ENCODE results near the gene PIMREG.

Gene PIMREG

DNA sequence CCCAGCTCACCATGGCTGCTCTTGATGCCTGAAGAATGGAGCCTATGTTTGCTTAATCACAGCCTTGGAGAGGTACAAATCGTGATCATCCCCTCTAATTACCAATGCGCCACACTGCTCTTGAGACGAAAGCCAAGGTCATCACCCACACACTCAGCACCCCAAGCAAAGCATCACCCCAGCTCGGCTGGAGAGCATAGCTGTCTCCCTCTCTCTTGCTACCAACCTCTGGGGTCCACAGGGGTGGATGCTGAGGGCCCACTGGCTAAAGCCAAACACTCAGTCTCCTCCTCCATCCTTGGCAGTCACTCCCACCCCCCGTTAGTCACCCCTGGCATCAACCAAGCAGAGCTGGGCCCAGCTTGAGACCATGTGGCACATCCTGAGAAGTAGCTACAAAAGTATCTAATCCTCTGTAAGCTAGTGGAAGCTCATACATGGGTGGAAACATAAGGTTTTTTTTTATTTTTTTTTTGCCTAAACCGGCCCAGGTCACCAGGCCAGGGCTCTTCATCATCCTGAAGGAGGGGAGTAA is 44.8 kb downstream of the PIMREG start:
- TF ChIP-seq, protein P1, sequence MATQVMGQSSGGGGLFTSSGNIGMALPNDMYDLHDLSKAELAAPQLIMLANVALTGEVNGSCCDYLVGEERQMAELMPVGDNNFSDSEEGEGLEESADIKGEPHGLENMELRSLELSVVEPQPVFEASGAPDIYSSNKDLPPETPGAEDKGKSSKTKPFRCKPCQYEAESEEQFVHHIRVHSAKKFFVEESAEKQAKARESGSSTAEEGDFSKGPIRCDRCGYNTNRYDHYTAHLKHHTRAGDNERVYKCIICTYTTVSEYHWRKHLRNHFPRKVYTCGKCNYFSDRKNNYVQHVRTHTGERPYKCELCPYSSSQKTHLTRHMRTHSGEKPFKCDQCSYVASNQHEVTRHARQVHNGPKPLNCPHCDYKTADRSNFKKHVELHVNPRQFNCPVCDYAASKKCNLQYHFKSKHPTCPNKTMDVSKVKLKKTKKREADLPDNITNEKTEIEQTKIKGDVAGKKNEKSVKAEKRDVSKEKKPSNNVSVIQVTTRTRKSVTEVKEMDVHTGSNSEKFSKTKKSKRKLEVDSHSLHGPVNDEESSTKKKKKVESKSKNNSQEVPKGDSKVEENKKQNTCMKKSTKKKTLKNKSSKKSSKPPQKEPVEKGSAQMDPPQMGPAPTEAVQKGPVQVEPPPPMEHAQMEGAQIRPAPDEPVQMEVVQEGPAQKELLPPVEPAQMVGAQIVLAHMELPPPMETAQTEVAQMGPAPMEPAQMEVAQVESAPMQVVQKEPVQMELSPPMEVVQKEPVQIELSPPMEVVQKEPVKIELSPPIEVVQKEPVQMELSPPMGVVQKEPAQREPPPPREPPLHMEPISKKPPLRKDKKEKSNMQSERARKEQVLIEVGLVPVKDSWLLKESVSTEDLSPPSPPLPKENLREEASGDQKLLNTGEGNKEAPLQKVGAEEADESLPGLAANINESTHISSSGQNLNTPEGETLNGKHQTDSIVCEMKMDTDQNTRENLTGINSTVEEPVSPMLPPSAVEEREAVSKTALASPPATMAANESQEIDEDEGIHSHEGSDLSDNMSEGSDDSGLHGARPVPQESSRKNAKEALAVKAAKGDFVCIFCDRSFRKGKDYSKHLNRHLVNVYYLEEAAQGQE (IDR thresholded peaks at IDR 0.05; ENCODE audit: insufficient read depth in 1 of 2, low read depth in 2 of 2, low read length in 2 of 2), result no peak
- TF ChIP-seq TAF1 (IDR thresholded peaks at IDR 0.05; ENCODE audit: borderline replicate concordance, insufficient read depth, low read length) (no peak), SIN3A (IDR thresholded peaks at IDR 0.05; ENCODE audit: borderline replicate concordance, insufficient read depth, low read length) (no peak), FOXP2 (optimal IDR thresholded peaks at IDR 0.05; ENCODE audit: borderline replicate concordance, extremely low read depth, extremely low read length, insufficient read depth) (no peak), POLR2AphosphoS5 (IDR thresholded peaks at IDR 0.05; ENCODE audit: low read depth, low read length) (no peak)

DNA sequence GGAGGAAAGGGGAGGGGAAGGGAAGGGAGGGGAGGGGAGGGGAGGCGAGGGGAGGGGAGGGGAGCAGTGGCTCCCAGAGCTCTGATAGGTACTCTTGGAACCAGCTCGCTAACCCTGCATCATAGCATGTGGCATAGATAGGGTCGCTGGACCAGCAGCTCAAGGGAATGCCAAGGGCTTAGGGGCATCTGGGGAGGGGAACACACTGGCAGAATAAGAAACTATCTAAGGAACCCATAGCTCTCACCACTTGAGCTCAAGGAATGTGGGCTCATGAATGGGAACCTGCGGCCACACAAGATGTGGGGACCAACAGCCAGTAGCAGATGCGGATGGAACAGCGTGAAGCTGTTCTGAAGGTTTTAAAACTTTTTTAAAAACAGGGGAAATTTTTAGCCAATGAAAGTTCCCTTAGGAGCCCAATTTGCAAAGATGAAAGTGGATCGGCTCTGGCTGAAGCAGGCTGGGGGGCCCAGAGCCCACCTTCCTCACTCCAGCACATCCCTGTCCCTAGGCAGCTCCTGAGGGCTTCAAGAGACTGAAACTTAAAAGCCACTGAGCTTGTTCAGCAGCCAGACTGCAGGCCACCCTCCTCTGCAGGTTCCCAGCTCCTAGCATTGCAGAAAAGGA is 46.9 kb downstream of the PIMREG start:
- TF ChIP-seq, protein P1 (IDR thresholded peaks at IDR 0.05; ENCODE audit: insufficient read depth in 1 of 2, low read depth in 2 of 2, low read length in 2 of 2), result no peak
- TF ChIP-seq POLR2AphosphoS5 (IDR thresholded peaks at IDR 0.05; ENCODE audit: low read depth, low read length), result no peak
- no peak for TF ChIP-seq SIN3A (IDR thresholded peaks at IDR 0.05; ENCODE audit: borderline replicate concordance, insufficient read depth, low read length)

DNA sequence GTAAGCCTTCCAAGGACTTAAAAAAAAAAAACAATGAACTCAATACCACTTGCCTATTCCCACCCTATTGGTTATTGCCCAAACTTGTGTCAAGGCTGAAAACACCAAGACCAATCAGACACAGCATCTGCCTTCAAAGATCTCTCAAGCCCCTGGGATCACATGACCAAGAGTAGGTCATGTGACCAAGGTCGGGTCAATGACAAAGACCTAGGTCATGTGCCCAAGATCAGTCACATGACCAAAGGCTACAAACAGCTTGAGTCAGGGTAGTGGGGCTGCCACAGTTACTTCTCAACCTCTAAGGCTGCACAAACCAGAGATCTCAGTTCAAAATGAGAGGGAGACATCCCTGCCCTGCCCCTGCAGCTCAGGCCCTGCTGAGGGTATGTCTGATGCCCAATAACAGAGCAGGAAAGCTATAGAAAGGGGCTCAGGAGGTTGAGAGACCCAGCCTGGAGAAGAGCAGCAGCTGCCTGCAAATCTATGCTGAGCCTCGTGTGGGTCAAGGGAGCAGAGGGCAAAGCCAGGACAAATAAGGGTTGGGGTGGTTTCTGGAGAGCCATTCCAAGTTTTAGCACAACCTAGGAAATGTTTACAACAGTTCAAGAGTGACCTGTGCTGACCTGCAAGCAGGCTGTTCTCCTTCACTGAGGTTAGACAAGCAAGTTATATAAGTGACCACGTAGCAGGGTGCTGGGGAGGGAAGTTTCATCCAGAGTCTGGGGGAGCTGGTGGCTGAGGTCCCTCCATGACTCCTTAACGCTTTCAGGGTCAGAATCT is 48.8 kb downstream of the PIMREG start:
- no peak for TF ChIP-seq TAF1 (IDR thresholded peaks at IDR 0.05; ENCODE audit: borderline replicate concordance, insufficient read depth, low read length)
- TF ChIP-seq POLR2AphosphoS5 (IDR thresholded peaks at IDR 0.05; ENCODE audit: low read depth, low read length), result no peak
- TF ChIP-seq SIN3A (IDR thresholded peaks at IDR 0.05; ENCODE audit: borderline replicate concordance, insufficient read depth, low read length), result no peak
- TF ChIP-seq, protein P1 (IDR thresholded peaks at IDR 0.05; ENCODE audit: insufficient read depth in 1 of 2, low read depth in 2 of 2, low read length in 2 of 2), result no peak
- TF ChIP-seq FOXP2 (optimal IDR thresholded peaks at IDR 0.05; ENCODE audit: borderline replicate concordance, extremely low read depth, extremely low read length, insufficient read depth), result no peak

DNA sequence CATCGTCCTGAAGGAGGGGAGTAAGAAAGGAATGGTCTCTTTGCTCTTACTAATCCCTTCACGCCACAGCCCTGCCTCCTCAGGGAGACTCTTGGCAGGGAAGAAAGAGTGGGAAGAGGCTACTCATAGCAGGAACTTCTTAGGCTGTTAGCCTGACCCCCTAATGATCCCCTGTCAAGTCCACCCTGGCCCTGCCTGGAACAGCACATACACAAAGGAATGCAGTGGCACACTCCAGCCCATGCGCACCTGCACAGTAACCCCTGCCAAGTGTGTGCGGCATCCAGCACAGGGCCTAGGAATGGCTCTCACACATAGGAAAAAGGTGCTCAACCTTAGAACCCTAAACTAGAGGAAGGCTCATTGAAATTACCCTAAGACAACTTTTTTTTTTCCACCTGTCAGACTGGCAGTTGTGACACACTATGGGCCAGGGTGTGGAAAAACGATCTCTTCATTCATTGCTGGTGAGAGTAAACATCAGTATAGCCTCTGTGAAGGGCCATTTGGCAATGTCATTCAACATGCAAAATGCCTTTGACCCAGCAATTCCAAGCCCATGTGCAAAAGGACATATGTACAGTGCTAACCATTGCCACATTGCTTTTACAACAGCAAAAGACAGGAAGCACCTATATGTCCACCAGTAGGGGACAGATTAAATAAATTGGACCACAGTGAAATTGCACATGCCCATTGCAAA is 50.1 kb downstream of the PIMREG start:
- no peak for TF ChIP-seq SIN3A (IDR thresholded peaks at IDR 0.05; ENCODE audit: borderline replicate concordance, insufficient read depth, low read length)
- TF ChIP-seq, protein P1 (IDR thresholded peaks at IDR 0.05; ENCODE audit: insufficient read depth in 1 of 2, low read depth in 2 of 2, low read length in 2 of 2), result no peak
- no peak for TF ChIP-seq TAF1 (IDR thresholded peaks at IDR 0.05; ENCODE audit: borderline replicate concordance, insufficient read depth, low read length)
- TF ChIP-seq POLR2AphosphoS5 (IDR thresholded peaks at IDR 0.05; ENCODE audit: low read depth, low read length), result no peak
- no peak for TF ChIP-seq FOXP2 (optimal IDR thresholded peaks at IDR 0.05; ENCODE audit: borderline replicate concordance, extremely low read depth, extremely low read length, insufficient read depth)
